ENCODE measurements around the gene CRYGN.

Gene CRYGN

DNA sequence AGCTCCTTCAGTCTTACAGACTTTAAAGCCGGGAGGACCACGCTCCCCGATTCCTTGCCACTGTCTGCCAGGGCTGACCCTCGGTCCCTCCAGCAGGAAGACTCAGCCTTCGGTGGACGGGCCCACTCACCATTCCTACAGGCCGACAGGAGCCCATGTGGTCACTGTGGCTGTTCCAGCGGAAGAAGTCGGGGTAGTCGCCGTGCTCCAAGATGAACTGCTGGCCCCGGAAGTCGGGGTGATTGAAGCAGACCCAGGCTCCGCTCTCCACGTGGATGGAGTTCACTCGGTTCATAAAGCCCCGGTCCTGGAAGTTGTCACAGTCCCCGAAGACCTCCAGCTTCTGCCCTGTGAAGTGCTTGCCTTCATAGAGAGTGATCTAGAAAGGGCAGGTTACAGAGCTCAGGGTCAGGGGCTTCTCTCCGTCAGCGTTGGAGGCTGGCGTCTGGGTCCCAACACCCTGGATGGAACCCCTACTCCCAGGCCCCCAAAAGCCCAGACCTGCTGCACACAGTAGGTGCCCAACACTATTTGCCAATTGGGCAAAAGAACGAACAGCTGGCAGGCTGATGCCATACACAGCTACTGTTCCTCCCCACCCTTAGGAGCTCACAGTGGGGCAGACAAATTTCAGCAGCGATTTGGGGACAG lies 1.9 kb downstream of the CRYGN start:
- no peak for DNase-seq

DNA sequence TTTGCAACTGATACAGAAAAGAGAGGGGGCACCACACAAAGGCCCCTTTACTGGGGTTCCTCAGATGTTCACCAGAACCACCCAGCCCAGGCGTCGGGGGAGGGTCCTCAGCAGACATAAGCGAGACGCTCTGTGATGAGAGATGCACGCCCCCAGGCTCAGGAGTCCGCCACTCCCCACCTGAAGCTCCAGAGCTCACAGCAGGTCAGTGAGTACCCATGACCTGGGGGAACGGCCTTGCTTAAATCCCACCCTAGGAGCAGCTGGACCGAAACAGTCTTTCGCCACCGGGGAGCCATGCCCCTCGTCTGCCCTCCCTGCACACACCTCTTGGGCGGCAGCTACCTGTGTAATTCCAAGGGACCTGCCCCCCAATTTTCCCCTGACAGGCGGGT lies 2.8 kb downstream of the CRYGN start:
- no peak for DNase-seq

DNA sequence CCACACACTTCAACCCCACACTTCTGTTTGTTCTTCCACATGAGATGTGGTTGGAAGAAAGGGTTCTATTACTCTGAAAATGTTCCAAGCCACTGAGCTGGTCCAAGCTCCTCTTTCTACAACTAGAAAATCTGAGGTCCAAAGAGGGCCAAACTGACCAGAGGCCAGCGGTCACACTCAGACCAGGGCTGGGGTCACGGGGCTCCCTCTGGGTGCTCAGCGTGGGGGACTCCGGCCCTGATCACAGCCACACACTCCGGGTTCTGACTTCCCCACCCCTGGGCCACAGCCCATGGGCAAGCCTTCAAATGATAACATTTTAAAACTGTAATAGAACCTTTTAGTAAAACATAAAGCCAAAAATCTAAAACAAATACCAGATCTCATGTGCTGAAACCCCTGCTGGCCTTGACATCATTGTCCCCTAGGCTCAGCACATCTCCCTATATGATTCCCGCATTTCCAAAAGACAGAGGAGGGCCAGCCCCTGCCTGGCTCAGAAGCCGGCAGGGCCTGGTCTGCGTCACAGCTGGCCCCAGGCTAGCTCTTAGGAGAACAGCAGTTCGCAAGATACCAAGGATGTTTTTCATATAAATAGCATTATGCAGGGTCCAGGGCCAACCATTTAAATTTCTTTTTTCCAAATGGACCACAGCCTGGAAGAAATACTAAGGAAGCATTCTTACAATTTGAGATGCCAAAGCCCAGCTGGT lies 3.3 kb downstream of the CRYGN start:
- DNase-seq = no peak

DNA sequence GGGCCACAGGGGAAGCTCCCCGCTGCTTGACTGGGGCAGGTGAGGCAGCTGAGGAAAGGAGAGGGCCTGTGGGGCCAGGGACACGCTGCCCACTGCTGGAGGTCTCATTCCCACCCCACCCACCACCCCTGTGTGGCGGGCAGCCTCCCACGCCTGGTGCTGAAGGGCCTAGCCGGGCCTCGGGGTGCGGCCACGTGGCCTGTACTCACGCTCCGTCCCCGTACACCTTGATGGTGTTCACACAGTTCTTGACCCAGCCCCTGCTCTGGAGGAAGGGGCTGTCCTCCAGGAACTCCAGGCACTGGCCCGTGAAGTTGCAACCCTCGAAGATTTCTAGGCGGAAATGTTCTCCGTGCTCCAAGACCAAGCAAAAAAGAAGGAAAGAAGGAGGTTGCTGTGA lies 4.0 kb downstream of the CRYGN start:
- no peak for DNase-seq

DNA sequence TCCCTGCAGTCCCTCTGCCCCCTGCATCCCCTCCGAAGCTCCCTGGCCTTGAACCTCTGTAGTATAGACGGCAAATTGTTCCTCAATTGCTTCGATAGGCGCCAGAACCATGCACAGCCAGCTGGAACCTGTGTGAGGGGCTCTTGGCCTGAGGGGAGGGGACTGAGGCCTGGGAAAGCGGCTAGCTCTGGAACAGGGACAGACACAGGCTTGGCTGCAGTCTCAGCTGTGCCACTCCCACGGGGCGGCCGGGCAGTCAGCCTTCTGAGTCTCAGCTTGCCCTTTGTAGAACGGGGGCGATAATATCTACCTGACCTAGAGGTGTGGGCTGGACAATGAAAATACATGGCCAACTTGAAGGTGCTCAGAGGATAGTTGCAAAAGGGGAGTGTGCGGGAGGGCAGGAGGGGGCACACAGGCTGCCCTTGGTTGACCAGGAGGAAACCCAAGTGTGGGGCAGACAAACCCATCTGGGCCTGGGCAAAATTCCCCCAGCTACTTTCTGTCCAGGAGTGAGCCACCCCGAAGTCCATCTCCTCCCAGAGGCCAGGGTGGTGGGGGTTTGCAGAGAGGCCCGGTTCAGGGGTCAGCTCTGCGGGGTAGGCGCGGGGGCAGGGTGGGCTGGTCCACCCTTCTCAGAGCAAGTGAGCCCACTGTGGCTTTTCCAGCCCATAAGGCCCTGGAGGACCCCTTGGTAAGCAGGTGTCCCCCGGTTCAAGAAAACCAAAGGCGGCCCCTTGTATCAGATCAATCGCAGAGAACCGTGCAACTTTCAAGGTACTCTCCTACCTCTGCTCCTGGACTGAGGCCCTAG lies 4.6 kb downstream of the CRYGN start:
- no peak for DNase-seq

DNA sequence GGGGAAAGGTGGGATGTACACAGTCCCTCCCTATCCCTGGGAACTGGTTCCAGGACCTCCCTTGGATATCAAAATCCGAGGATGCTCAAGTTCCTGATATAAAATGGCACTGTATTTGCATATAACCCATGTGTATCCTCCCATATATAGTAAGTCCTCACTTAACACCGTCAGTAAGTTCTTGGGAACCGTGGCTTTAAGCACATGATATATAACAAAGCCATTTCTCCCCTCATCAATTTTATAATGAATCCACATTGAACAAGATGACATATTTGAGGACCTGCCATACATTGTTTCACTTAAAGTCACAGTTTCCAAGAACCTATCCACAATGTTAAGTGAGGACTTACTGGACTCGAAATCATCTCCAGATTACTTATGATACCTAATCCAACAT lies 5.4 kb downstream of the CRYGN start:
- no peak for DNase-seq

DNA sequence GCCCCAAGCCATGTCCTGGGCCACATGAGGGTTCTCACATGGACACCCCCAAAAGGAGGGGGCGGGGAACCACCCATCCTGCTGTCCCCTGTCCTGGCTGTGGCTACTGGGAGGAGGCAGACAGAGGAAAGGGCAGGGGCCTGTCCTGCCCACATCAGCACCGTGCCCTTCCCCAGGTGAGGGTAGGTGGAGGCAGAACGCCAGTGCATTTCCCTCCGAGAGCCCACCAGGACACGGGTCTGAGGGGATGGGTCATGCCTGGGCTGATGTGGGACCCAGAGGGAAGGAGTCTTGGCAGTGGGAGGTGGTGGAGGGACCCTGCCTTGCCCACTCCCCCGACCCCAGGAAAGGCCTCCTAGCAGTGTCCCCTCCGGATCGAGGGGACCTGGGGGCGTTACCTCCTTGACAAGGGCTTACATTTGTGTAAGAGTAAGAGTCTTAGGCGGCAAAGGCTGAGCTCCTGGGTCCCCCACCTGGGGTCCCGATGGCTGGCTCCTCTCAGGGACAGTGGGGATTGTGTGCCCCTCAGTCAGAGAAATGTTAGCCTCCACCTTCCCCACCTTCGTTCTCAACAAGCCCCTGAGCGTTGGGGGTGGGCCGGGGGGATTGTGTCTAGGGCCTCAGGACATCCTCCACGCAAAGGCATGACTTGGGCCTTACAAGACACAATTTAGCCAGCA lies 6.1 kb downstream of the CRYGN start:
- DNase-seq = no peak

DNA sequence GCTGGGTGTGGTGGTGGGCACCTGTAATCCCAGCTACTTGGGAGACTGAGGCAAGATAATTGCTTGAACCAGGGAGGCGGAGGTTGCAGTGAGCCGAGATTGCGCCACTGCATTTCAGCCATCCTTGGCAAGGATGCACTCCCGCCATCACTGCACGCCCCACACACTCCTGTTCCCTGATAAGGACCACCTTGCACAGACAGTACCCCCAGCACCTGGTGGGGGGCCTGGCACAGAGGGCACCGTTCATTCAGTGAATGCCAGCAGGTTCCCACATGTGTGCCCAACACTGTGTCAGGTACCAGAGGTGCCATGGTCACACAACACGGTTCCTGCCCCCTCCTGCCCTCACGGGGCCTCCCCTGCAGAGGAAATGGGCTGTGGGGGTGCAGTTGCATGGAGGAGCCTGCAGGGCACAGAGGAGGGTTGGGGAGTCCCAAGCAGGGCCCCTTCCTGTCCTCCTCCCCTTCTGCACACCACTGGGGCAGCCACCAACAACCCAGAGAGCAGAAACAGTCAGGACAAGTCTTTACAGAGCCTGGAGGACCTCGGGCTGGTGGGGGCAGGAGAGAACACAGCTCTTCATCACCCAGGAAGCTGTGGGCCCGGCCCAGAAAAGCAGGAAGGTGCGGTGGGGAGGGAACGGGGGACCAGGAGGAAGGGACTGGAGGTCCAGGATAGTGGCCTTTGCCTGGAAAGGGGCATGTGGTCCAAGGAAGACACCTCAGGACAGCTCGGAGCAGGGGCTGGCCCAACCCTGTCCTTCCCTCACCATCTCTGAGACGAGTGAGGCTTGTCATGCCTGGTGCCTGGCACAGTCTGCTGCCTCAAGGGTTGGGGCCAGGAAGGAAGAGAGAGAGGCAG lies 7.1 kb downstream of the CRYGN start:
- no peak for DNase-seq

DNA sequence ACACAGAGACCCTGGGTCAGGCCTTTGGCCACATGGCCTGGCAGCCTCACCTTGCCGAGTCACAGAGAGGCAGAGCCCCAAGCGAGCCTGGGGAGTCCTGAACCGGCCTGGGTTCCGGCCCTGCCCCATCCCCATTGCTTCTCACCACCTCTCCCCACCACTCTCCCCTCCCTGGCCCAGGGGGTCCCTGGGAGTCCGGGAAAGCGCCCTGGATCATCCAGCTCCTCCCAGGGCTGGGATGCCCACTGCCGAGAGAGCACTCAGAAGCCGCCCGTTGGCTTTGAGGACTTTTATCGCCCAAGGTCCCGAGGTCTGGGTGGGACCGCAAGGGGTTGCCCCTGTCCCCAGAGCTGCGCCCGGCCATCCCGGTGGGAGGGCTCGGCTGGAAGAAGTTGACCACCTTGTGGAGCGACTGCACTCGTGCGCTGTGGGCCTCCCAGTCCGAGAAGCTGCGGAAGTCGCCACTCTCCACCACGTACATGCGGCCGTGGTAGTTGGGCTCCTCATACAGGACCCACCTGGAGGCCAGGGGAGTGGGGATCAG lies 8.1 kb downstream of the CRYGN start:
- DNase-seq = no peak

DNA sequence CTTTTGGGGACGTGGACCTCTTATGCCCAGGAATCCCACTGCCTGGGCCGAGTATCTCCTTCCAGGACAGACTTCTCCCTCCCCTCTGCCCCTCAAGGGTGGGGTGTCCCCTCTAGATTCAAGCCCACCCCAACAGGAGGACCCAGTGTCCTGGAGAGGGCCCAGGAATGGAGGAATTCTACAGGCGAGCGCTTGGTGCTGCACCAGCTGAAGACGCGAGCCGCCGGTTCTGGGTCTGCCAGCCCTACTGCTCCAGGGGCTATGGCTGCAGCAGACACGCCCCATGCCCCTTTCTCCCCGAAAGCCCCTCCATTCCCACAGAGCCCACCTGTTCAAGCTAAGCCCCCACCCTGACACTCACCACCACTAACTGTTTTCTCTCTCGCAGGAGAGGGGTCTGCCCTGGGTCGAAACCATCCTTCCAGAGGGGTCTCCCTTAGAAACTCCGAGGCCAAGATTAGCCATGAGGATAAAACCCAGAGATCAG lies 8.6 kb downstream of the CRYGN start:
- no peak for DNase-seq

DNA sequence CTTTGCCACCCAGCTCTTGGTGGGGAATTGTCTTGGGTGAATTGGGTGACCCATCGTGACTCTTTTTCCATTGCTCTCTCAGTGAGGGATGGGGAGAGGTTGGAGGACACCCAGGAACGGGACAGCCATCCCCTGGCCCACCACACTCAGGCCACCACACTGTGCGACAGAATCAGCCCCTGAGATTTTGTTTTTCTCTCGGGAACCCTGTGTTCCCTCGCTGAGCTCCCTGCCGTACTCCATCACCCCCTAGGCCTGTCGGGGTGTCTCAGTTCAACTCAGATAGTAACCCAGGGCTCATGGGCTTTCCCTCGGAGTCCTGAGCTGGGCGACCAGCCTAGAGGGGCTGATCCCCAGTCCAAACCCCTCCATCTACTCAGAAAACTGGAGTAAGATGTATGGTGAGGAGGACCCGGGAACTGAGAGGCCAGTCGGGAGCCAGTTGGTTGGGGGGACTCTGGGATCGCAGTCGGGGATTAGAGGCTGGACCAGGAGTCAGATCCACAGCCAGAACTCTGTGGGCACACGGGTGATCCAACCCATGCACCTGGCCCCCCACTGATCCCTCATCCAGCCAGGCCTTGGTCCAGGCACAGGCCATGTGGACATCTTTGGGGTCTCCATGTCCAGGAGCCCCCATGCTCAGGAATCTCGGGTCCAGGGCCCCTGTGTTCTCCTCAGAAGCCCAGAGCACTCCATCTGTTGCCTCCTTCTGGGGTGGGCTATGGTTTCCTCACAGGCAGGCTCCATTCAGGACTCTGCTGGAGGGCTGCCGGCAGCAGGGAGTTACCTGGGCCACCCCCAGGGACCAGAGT lies 9.3 kb downstream of the CRYGN start:
- no peak for DNase-seq

DNA sequence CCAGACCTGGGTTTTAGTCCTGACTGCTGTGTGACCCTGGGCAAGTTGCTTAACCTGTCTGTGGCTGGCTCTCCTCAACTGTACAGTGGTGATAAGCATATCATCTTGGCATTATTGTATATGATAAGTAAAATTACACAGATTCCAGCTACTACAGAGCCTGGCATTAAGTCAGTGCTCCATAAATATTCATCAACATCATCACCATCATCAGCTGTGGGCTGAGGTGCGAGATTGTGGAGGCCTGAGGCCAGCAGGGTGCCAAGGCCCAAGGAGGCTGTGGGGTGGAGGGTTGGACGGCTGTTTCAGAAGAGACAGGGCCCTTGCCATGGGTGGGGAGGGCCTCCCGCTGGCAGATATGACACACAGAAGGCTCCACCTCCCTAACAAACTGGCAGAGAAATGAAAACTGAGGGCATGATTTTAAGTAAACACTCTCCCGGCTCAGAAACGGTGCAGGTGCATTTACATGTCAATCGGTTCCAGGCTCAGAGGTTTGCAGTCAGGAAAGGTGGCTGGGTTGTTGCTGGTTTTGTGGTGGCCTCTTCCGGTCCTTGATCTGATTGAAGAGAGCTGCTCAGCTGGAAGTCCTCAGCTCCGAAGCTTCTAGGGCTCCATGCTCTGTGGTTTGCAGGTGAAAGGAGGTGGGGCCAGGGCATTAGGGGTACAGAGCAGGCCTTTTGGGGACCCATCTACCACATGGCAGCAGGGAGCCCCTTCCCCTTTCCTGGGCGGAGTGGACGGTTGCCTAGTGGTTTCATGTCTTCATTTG lies 10.2 kb downstream of the CRYGN start:
- DNase-seq = peak; percentile 29

DNA sequence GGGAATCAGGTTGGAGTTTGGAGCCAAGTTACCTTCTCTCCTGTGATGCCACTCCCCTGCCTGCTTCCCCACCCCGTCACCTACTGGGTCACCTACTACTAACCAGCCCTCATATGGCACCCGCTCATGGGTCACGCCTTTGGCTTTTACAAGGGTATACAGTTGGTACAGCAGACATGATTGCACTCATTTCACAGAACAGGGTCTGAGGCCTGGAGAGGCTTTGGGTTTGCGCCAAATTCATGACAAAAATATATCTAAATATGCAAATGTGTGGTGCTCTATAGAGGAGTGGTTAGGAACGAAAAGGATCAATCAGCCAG lies 10.7 kb downstream of the CRYGN start:
- DNase-seq = no peak

DNA sequence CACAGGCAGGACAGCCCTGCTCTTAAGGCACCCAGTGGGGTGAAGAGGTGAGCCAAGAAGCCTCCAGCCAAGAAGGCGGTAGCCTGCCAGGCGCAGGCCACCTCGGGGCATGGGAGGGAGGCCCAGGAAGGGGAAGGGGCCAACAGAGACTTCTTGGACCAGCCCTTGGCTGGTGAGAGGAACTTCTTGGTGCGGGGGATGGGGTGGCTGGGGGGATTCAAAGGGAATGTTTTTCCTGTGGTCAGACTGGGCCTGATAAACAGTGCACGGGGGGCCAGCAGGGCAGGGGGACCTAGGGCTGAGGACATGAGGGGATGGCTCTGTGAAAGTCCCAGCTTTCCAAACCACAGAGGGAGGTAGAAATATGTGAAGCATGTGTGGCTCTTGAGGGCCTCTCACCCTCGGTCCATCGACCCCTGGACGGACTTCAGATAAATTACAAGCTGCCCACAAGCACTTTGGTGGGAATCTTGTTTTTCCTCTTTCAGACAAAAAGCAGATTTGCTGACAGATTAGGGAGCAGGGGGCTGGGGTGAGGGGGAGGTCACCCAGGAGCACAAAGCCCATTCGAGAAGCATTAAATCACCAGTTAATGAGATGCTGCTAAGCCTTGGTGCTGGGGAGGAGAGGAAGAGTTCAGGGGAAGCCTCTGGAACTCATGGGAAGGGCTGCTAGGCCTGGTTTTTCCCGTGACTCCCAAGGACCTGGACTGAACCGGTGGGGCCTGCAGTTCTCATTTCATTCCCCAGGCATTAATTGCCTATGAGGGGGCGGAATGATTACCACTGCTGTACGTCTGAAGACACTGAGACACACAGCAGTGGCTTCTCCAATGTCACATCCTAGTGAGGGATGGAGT lies 11.3 kb downstream of the CRYGN start:
- no peak for DNase-seq

DNA sequence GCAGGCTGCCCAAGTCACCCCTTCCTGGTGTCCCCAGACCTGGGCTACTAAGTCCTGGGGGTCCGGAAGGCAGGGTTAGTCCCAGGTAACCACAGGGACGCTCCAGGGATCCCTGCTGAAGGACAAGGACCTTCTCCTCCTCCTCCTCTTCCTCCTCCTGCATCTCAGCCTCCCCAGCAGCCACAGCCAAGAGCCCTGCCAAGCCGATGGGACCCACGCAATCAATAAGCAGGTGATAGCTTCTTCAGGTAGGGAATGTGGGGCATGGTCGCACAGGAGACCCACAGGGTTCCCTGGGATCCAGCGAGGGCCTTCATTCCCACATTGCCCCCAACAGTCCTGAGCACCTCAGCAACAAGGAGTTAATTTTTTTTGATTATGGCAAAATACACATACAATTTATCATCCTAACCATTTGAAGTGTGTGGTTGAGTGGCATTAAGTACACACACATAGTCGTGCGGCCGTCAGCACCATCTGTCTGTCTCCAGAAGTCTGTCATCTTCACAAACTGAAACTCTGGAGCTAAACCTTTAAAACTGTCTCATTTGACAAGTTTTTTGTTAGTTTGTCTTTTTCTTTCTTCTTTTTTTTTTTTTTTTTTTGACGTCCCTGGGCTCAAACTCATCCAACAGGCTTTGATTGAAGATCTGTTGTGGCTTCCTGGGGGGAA lies 12.1 kb downstream of the CRYGN start:
- no peak for DNase-seq

DNA sequence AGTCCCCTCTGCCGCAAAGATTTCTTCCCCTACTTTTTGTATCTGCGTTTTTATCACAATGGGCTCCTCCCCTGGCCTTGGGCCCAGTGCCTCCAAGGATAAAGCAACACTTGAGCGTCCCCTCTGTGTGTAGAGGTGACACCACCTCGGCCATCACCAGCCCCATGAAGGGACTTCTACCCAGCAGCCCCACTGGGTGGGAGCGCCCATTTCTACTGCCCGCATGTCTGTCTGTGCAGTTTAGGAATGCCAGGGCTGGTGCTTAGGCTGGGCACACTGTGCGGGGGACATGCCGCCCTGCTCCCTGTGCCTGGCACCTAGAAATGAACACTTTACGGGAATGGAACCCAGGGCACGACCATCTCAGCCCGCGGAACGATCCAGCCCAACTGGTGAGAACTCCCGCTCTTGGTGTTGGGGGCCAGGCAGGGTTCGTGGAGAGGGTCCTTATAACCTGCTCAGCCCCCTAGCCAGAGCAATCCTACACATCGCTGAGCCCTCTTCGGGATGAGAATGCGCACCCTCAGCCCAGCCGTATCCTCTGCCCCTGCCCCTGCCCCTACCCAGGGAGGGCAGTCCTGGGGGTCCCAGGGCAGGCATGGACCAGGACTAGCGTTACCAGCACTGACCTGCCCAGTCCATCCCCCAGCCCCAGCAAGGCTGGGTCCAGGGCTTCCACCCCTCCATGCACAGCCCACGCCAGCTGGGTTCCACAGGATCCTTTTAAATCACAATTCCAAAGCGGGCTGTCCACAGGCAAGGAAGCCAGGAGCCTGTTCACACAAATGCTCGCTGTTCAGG lies 12.8 kb downstream of the CRYGN start:
- no peak for DNase-seq

DNA sequence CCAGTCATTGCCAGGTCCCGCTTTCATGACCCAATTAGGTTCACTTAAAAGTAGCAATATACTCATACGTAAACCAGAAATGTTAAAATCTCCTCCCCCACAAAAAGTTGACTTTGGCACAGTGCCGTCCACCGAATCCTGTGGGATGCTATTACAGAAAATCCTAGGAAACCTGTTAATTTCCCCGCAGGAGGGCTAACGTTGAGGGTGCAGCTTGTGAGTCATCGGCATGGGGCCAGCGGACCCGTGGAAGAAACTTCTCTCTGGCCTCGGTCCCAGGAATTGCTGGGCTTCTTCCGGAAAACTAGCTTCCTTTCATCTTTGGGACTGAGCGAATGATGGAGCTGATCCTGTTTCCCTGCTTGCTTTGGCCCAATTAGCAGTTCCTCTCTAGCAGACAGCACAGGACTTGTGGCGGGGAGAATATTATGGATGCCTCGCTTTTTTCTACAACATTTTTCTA lies 13.5 kb downstream of the CRYGN start:
- DNase-seq = no peak

All from NCI-H1417 treated with DMSO at 0.1 percent for 48 hours (cell line).